NCI-H128 (cell line): Measurements from ENCODE around the gene MAB21L3.
"Not testable (repeated sequence)": the region's sequence is repeated elsewhere in the genome, so short reads cannot be mapped to it uniquely, and the experiment has no call there.

Source experiments
- DNase-seq: peaks from one replicate; lab custom pipeline; 2025; ENCODE audit not compliant: unreplicated experiment; lab: John Stamatoyannopoulos, UW

The MAB21L3 gene

DNA sequence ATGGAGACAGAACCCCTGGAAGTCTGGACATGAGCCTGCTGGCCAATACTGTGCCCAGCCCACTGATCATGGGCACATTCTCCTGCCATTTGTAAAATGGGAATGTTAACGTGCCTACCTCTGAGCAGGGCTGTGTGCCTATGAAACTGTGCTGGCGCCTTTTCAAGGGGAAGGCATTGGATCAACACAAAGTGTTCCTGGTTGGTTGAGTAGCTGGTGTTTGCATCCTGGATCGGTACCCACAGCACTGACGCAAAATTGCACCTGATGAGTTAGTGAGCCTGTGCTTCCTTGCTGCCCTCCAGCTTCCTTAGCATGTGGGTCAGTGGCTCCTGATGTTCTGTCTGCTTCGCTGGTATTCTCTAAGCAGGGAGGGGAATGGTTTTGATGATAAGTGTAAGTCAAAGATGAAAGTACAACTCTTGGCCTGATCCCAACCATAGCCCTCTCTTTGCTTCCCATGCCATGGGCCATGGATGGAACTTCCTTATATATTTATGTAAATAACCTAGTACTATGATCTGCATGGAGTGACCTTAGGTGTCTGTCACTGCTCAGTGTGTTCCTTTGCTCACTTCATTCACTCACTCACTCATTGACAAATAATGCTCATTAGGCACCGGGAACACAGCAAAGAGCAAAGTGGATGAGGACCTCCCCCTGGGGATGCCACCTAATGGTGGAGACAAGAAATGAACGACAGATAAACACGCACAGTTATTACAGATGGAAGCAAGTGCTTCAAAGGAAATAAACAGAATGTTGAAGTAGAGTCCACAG is 22.7 kb downstream of the MAB21L3 start:
- DNase-seq: no peak

DNA sequence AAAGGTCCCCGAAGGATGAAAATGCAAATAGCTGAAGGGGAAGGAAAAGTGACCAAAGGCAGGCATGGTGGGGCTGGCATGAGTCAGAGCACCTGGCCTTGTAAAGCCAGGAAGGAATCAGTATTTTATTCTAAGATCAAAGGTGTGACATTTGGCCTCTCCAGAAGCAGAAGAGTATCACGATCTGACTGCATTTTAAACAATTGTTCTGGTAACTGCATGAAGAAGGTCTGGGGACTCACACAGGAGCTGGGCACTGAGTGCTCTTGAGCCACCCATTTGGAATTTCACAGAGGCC is 23.2 kb downstream of the MAB21L3 start:
- DNase-seq: no peak

DNA sequence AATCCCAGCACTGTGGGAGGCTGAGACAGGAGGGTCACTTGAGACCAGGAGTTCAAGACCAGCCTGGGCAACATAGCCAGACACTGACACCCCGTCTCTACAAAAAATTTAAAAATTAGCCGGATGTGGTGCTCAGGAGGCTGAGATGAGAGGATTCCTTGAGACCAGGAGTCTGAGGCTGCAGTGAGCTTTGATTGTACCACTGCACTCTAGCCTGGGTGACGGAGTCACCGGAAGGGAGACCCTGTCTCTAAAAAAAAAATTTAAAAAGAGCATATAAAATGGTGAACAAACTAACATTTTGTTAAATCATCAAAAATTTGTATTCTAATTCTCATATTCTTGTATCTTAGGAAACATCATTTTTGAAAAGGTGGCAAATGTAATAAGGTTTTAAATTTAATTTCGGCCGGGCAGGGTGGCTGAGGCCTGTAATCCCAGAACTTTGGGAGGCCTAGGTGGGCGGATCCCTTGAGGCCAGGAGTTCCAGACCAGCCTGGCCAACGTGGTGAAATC is 27.1 kb downstream of the MAB21L3 start:
- no peak for DNase-seq

DNA sequence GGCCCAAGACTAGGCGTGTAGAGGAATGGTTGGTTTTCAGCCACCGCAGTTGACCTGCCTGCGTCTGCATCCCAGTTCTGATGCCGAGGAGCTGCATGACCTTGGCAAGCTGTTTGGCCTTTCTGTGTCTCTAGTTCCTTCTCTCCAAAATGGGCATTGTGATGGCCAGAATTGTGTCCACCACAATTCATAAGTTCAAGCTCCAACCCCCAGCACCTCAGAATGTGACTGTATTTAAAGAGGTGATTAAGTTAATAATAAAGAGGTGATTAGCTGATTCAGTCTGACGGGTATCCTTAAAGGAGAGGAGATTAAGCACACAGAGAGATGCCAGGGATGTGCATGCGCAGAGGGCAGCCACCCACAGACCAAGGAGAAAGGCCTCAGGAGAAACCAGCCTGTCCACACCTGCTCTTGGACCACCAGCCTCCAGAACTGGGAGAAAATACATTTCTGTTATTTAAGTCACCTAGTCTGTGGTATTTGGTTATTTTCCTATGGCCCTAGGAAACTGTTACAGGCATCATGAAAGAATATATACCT is 28.5 kb downstream of the MAB21L3 start:
- no peak for DNase-seq

DNA sequence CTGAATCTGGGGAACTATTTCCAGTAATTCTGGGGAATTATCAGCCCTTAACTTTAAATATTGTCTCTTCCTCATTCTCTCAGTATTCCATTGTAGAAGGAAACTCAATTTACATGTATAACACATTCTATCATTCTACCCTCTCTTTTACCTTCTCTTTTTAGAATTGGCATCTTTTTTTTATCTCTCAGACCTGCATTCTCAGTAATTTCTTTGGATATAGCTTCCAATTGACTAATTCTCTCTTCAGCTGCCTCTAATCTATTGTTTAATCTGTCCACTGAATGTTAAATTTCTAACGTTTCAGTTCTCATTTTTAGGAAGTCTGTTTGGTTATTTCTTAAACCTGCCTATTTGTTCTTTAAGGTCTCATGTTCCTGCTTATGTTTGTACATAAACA is 33.0 kb downstream of the MAB21L3 start:
- DNase-seq: no peak

DNA sequence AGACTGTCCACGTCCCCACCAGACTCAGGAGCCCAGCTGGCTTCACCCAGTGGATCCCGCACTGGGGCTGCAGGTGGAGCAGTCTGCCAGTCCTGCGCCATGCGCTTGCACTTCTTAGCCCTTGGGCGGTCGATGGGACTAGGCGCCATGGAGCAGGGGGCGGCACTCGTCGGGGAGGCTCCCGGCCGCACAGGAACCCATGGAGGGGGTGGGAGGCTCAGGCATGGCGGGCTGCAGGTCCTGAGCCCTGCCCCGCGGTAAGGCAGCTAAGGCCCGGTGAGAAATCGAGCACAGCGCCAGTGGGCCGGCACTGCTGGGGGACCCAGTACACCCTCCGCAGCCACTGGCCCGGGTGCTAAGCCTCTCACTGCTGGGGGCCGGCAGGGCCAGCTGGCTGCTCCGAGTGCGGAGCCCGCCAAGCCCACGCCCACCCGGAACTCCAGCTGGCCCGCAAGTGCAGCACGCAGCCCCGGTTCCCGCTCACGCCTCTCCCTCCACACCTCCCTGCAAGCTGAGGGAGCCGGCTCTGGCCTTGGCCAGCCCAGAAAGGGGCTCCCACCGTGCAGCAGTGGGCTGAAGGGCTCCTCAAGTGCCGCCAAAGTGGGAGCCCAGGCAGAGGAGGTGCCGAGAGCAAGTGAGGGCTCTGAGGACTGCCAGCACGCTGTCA is 35.4 kb downstream of the MAB21L3 start:
- DNase-seq: not testable (repeated sequence)

DNA sequence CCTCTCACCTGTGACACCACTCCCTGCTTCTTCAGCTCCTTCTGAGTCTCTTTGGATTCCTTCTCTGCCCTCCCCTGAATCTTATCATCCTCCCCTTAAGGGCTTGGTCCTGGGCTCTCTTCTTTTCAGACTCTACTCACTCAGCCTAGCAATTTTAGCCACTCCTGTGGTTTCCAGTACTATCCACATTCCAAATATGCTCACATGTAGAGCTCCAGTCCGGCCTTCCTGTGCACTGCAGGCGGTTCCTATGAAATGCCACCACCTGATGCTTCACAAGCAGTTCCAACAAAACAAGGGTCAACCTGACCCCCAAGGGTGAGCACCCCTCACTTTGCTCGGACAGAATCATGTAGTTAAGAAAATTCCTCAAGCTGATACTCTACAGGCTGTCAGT is 35.9 kb downstream of the MAB21L3 start:
- no peak for DNase-seq

DNA sequence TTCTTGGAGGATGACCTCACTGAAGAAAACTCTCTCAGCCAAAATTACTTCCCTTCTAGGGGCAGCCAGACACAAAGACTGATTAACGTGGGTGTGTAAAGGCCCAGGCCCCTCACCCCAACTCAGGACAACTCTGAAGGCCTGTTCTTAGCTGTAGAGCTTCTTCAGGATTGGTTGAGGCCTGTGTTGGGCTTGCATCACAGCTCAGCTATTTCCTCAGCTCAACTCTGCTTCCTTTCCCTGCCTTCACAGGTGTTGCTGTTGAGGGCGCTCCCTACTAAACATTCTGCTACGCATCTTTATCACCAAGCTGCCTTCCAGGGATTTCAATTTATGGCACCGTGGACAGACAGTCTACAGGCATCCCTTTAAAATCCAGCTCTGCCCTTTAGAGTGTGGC is 36.8 kb downstream of the MAB21L3 start:
- DNase-seq: no peak

DNA sequence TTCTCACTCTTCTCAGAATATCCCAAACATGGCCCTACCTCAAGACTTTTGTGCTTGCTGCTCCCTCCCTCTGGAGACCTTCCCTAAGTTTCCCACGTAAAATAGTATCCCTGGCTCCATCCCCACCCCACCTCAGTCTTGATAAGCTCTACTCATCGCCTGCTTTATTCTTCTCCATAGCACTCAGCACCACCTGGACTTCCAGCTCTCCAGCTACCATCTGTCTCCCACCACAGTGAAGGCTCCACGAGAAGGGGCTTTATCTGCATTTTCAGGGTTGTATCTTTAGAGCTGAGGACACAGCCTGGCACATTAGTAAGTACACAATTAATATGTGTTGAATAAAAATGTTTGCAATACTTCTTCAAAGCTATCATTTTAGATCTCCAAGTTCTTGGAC is 37.8 kb downstream of the MAB21L3 start:
- DNase-seq: no peak

DNA sequence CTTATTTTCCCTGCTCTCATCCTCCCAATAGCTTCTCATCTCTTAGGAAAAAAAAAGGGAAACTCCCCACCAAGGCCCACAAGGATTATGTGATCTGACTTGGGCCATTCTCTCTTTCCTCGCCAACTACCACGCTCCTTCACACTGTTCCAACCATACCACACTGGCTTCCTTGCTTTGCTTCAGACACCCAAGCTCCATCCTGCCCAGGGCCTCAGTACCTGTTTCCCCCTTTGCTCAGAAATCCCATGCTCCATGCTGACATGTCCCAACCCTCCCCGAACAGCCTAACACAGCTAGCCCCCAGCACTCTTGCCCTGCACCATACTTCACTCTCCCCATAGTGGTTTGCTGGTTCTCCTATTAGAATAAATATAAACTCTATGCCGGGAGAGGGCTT is 39.2 kb downstream of the MAB21L3 start:
- DNase-seq: no peak

DNA sequence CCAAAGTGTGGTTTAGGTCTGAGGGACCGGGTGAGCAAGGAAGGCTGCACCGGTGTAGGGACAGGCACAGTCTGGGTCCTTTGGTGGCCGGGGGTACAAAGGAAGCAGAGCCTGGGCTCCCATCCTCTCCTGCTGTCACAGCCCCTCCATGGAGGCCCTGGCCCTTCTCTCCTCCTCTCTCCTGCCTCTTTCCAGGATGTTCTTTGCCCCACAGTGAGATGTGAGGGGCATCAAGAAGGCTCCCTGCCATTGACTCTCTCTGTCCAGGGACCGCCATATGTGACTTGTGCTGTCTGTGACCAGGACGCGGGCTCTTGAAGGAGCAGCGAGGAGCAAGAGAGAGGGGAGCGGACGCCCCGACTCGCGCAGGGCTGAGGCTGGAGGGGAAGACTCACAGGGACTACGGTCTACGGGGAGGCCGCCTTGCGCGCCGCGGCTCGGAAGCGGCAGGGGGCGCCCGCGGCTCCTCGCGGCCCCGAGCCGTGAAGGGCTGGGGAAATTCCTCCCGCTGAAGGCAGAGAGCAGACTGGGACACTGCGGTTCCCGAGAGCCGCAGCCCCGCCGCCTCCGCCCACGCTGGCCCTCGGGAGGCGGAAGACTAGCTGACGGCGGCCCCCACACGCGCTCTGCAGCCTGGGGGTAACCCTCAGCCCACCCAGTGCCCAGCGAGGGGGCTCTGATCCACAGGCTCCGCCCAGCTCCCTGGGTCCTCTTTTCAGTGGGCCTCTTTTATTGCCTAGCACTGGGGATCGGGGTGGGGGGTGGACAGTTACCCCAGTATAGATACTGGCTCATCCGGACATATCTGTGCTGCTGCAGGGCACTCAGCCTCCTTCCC is 40.8 kb downstream of the MAB21L3 start:
- DNase-seq: peak; percentile 39

DNA sequence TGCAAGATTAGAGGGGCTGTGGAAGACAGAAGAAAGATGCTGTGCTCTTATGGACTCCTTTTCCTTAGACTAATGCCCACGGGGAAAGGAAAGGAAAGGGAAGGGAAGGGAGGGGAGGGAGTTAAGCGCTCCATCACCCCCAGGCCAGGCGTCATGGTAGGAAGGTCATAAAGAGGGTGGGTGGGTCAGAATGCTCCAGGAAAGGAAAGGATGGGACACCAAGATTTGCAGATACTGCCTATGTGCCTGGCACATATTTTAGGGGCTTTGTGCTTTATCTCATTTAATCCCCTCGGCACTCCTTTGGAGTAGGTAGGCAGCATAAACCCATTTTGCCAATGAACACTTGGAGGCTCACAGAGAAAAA is 41.4 kb downstream of the MAB21L3 start:
- DNase-seq: no peak

DNA sequence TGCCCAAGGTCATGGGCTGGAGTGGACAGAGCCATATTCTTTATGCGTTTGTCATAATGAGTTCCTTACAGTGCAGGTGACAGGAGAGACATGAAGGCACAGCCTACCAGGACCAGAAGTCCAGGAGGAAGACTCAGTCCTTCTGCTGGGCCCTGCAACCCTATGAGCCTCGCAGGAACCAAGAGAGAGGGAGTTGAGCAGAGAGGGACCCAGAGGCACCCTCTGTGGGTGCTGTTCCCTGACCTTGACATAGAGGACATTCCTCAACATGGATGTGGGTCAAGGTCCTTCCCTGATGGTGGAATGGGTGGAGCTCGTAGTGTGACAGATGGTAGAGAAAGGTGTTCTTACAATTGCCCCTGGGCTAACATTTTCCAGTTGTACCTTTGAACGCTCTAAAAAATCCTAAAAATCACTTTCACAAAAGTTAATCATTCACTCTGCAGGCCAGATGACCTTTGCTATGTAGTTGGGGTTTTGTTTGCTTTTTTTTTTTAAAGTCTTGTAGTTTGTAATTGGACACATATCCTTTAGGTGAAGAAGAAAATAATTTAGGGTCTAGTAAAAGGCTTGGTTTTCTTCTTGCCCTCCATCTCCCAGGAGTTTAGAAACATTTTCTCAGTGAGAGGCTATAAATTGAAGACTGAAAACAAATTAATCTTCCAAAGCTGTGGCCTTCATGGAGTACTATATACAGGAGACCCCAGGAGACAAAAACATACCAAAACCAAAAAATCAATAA is 41.9 kb downstream of the MAB21L3 start:
- DNase-seq: no peak

DNA sequence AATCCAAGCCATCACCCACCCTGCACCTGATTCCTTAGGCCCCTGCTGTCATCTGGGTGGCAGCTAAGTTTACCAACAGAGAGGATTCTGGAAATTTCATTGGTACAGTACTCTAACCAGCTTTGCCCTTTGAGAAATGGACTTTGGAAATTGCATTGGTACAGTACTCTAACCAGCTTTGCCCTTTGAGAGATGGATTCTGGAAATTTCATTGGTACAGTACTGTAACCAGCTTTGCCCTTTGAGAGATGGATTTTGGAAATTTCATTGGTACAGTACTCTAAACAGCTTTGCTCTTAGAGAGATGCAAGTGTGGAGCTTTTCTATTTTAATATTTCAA is 42.5 kb downstream of the MAB21L3 start:
- no peak for DNase-seq

DNA sequence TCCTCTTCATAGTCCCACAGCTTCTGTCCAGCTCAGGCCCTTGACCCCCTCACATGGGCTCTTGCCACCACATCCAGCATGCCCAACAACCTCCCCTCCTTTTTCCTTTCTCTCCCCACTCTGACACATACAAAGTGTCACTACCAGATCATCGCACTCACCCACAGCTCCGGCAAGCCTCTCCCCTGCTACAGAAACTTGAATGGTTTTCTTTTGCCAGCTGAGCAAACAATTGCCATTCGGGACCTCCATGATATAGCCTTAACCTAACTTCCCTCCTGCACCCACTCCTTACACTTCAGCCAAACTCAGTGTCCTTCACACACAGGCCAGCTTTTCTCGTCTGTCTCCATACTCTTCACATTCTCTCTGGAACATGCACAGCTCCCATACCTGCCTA is 43.3 kb downstream of the MAB21L3 start:
- DNase-seq: no peak

DNA sequence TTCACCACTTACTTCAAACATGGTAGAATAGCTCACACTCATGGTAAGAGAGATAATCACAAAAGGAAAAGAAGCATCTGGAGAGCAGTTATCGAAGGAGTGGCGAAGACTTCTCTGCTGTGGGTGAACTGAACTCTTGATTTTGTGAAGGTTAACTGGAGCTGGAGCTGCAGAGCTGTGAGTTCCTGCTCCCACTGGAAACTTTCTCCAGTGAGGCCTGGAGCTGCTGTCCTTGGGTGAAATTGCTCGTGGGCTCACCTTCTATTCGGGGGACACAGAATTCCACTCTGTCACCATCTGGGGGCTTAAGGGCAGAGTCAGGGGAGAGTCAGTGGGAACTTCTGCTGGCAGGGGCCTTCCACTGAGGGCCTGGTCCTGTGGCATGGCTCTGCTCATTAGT is 45.9 kb downstream of the MAB21L3 start:
- DNase-seq: no peak

DNA sequence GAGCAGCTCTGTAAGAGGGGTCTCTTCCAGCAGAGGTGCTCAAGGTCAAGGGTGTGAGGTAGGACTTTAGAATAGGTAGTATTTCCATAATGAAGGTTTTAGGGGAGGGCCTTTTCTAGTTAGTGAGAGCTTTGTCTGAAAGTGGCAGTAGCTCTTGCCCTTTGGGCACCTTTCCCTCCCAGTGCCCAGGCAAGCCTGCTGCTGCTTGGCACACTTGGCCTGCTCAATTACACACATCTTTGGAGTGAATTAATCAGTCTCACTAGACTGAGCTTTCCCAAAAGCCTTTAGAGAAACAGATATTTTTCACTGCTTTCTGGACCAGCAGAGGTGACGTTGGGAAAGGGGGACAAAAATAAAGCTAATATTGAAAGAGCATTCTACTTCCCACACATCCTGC is 48.0 kb downstream of the MAB21L3 start:
- no peak for DNase-seq

DNA sequence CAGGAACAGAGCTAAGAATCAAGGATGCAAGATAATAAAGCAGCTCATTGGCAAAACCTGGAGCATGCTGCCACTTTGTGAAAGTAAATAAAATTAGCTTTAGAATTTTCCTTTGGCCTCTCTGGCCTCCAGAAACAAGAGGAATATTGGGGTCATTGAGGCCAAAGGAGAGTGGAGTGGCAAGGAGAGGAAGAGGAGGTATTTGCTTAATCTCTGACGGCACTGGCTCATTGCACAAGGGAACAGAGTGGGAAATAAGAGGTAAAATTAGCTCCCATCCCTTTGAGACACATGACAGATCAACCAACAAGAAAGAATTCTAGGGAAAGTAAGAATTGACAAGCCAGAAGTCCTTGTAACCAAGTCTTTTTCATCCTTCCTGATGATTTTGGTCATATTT is 48.4 kb downstream of the MAB21L3 start:
- DNase-seq: no peak

DNA sequence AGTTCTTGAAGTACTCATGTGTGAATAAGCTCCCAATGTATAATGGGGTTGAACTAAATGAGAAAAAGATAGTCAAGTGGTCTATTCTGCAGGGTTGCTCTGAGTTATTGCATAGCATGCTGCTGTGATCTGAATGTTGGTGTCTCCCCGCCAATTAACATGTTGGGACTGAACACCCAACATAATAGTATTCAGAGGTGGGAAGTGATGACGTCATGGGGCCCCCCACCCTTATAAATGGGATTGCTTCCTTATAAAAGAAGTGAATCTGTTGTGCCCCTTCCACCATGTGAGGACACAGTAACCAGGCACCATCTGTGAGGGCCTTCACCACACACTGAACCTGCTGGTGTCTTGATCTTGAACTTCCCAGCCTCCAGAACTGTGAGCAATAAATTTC is 50.2 kb downstream of the MAB21L3 start:
- DNase-seq: no peak

DNA sequence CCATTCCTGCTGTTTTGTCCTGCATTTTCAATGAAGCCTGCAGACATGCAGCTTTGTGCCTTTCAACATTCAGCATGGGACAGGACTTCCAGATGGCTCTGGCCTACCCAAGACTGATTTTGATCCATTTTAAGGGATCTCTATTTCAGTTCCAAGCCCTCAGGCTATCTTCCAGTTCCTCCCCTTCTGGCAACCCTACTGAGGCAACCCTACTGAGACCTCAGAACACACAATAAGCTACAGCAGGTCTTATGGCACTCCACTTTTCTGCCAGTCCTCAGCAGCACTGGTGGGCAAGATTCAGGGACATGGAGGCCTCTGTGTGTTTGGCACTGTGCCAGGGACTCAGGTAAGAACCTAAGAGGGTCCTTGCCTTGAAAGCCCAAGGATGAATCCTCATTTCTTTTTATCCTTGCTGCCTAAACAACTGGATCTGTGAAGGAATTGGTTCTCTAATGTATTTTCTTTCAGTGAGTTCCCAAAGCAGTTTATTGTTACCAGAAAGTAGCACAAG is 50.7 kb downstream of the MAB21L3 start:
- no peak for DNase-seq

DNA sequence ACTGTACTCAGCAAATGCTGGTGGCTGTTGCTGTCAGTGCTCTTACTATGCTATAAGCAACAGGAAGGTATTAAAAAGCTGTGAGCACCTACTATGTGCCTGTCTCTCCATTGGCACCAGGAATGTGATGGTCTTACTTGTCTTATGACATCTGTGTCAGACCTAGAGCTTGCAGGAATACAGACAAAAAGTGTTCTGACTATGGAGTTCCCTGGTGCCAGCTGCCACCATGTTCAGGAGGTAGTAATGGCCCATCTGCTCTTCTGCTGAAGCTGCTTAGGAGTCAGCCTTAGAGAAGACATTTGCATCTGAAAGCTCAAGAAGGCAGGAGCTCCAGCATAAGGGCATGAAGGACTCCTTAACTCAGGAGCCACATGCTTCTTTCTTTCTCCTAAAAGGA is 52.3 kb downstream of the MAB21L3 start:
- no peak for DNase-seq
